A375 (cell line): ENCODE results near the gene PPAN. TPM values are rescaled to one million over a fixed set of nuclear protein-coding genes. Genes with fewer than 3 reads are reported as not detected.
A peak's percentile ranks its signal among the peaks of the same experiment; 100 is the strongest.

ENCODE experiments used
- small RNA-seq: library from RNA; depleted of rRNA; stranded (forward); fragments of <200 nt; gene quantifications from one replicate; pipeline ENCODE3, GENCODE V24; 2014
- total RNA-seq: library from RNA; depleted of rRNA; stranded (reverse); fragments of >200 nt; shearing (Covaris generic); gene quantifications from 2 replicates; pipeline ENCODE4 v1.2.3, GENCODE V29; 2014; rRNA removed

Gene PPAN
- total RNA-seq, result 119 and 135 TPM in 2 replicates

GRCh38 chr19:10106100-10106936 is at the start of gene PPAN:
Gene PPAN (plus strand): TSS chr19:10106362. CDS start chr19:10106395, 33 bp downstream.

GRCh38 chr19:10085641-10086590 is 20.2 kb upstream of the PPAN start, which contains the start of gene SHFL:
Gene SHFL (plus strand): TSS chr19:10086317. CDS start chr19:10086428, 111 bp downstream.

GRCh38 chr19:10111405-10111811 is 5.2 kb downstream of the PPAN start, which contains the start of gene P2RY11:
Gene P2RY11 (plus strand): TSS chr19:10111693. CDS start chr19:10111722, 29 bp downstream.

Small RNAs within 50 kb of the gene (small RNA-seq; reads per million reads assigned to genes)
- gene SNORD105, result 39.2 reads per million, percentile 94 among the genes with 10 or more reads in this experiment
- gene SNORD105B, result 7,344 reads per million, percentile 100 among the genes with 10 or more reads in this experiment

Other genes with a start within 250 kb of the PPAN start
- gene OLFM2, start 169.8 kb upstream of the PPAN start, total RNA-seq, result 0.50 and 0.53 TPM in 2 replicates
- gene COL5A3, start 95.9 kb upstream of the PPAN start, total RNA-seq, result 2.6 and 4.6 TPM in 2 replicates
- not detected in 2 replicates for gene RDH8, start 92.9 kb upstream of the PPAN start, total RNA-seq
- 25.4 and 28.4 TPM in 2 replicates for gene SHFL, start 20.0 kb upstream of the PPAN start, total RNA-seq
- 0.34 and 0.94 TPM in 2 replicates for gene ANGPTL6, start 3.7 kb upstream of the PPAN start, total RNA-seq
- gene P2RY11, start 5.3 kb downstream of the PPAN start, total RNA-seq, result 20.8 and 21.1 TPM in 2 replicates
- gene EIF3G, start 13.5 kb downstream of the PPAN start, total RNA-seq, result 698 and 733 TPM in 2 replicates
- gene DNMT1, start 88.6 kb downstream of the PPAN start, total RNA-seq, result 221 and 236 TPM in 2 replicates
- gene S1PR2, start 125.0 kb downstream of the PPAN start, total RNA-seq, result 18.5 and 21.3 TPM in 2 replicates
- gene MRPL4, start 145.9 kb downstream of the PPAN start, total RNA-seq, result 144 and 170 TPM in 2 replicates
- 24.8 and 28.8 TPM in 2 replicates for gene ICAM1, start 164.8 kb downstream of the PPAN start, total RNA-seq
- 0.30 and 0.58 TPM in 2 replicates for gene ICAM4, start 180.6 kb downstream of the PPAN start, total RNA-seq
- 20.3 TPM in 2 replicates for gene ICAM5, start 183.6 kb downstream of the PPAN start, total RNA-seq
- 1.0 and 2.4 TPM in 2 replicates for gene ZGLP1, start 203.5 kb downstream of the PPAN start, total RNA-seq
- 38.9 and 43.2 TPM in 2 replicates for gene FDX2, start 209.7 kb downstream of the PPAN start, total RNA-seq
- 40.7 and 50.4 TPM in 2 replicates for gene RAVER1, start 227.2 kb downstream of the PPAN start, total RNA-seq
- 12.8 and 19.7 TPM in 2 replicates for gene ICAM3, start 233.3 kb downstream of the PPAN start, total RNA-seq